ENCODE measurements around the gene F12. TPM values are rescaled to one million over a fixed set of nuclear protein-coding genes. Genes with fewer than 3 reads are reported as not detected.
A peak's percentile ranks its signal among the peaks of the same experiment; 100 is the strongest.

The F12 gene
- total and polyA plus RNA-seq, 2 donors = 0.19 to 1.2 TPM

GRCh38 chr5:177368869-177369644, 40.3 kb downstream of the F12 start:
- H3K27ac ChIP-seq (ENCODE audit: low read depth in 1 of 2, low read length in 1 of 2) = no peak overlapping the region
- WGBS = 80% methylated on average over 5 of the region's 5 CpGs

GRCh38 chr5:177367981-177368868, 41.1 kb downstream of the F12 start:
- peaks cover 0 to 3% of the 10 kb centered on the region in 2 donors for H3K9me3 ChIP-seq (ENCODE audit: control insufficient read depth in 2 of 2, insufficient read depth in 1 of 2, low read length in 1 of 2)
- DNase-seq (ENCODE audit: low read depth in 6 of 9, low spot score in 9 of 9) = no peak
- peaks cover 10 to 66% of the 10 kb centered on the region in 2 donors for H3K4me1 ChIP-seq (ENCODE audit: control insufficient read depth in 2 of 2, insufficient read depth in 2 of 2, low read length in 2 of 2)
- H3K4me3 ChIP-seq (ENCODE audit: low read length in 2 of 2) = no peak overlapping the region
- 96% methylated on average over 29 of the region's 29 CpGs for WGBS
- H3K27me3 ChIP-seq (ENCODE audit: control insufficient read depth in 2 of 2, insufficient read depth in 1 of 2, low read length in 1 of 2) = no peaks in the 10 kb centered on the region
- no peak overlapping the region for H3K27ac ChIP-seq (ENCODE audit: low read depth in 1 of 2, low read length in 1 of 2)
- H3K36me3 ChIP-seq (ENCODE audit: control insufficient read depth in 2 of 2, insufficient read depth in 2 of 2, low read length in 1 of 2) = peaks cover 72 to 83% of the 10 kb centered on the region in 2 donors

More at GRCh38 chr5:177368869-177369644, 40.3 kb downstream of the F12 start:
- Histone ChIP-seq H3K4me1 (ENCODE audit: control insufficient read depth in 2 of 2, insufficient read depth in 2 of 2, low read length in 2 of 2) (peaks cover 5 to 65% of the 10 kb centered on the region in 2 donors), H3K9me3 (ENCODE audit: control insufficient read depth in 2 of 2, insufficient read depth in 1 of 2, low read length in 1 of 2) (peaks cover 0 to 3% of the 10 kb centered on the region in 2 donors), H3K36me3 (ENCODE audit: control insufficient read depth in 2 of 2, insufficient read depth in 2 of 2, low read length in 1 of 2) (peaks cover 79 to 87% of the 10 kb centered on the region in 2 donors), H3K27me3 (ENCODE audit: control insufficient read depth in 2 of 2, insufficient read depth in 1 of 2, low read length in 1 of 2) (no peaks in the 10 kb centered on the region), H3K4me3 (ENCODE audit: low read length in 2 of 2) (no peak overlapping the region)
- DNase-seq (ENCODE audit: low read depth in 6 of 9, low spot score in 9 of 9) = peak in 1 of 9 donors; percentile 48

- Histone ChIP-seq H3K9me3 (ENCODE audit: control insufficient read depth in 2 of 2, insufficient read depth in 1 of 2, low read length in 1 of 2) (peaks cover 0 to 3% of the 10 kb centered on the region in 2 donors), H3K27me3 (ENCODE audit: control insufficient read depth in 2 of 2, insufficient read depth in 1 of 2, low read length in 1 of 2) (no peaks in the 10 kb centered on the region), H3K4me1 (ENCODE audit: control insufficient read depth in 2 of 2, insufficient read depth in 2 of 2, low read length in 2 of 2) (peaks cover 14 to 66% of the 10 kb centered on the region in 2 donors), H3K4me3 (ENCODE audit: low read length in 2 of 2) (no peak overlapping the region), H3K27ac (ENCODE audit: low read depth in 1 of 2, low read length in 1 of 2) (peak overlapping the region in 1 of 2 donors; percentile 8), H3K36me3 (ENCODE audit: control insufficient read depth in 2 of 2, insufficient read depth in 2 of 2, low read length in 1 of 2) (peaks cover 64 to 75% of the 10 kb centered on the region in 2 donors)
- DNase-seq (ENCODE audit: low read depth in 6 of 9, low spot score in 9 of 9) = no peak
- WGBS = 93% methylated on average over 46 of the region's 46 CpGs
Measured at GRCh38 chr5:177367323-177367848, 42.0 kb downstream of the F12 start.

- H3K27me3 ChIP-seq (ENCODE audit: control insufficient read depth in 2 of 2, insufficient read depth in 1 of 2, low read length in 1 of 2) = no peaks in the 10 kb centered on the region
- DNase-seq (ENCODE audit: low read depth in 6 of 9, low spot score in 9 of 9) = no peak
- H3K27ac ChIP-seq (ENCODE audit: low read depth in 1 of 2, low read length in 1 of 2) = peak overlapping the region; percentile 68 to 73
- peaks cover 0 to 3% of the 10 kb centered on the region in 2 donors for H3K9me3 ChIP-seq (ENCODE audit: control insufficient read depth in 2 of 2, insufficient read depth in 1 of 2, low read length in 1 of 2)
- H3K4me3 ChIP-seq (ENCODE audit: low read length in 2 of 2) = peak overlapping the region in 1 of 2 donors; percentile 5
- WGBS = 90% methylated on average over 36 of the region's 36 CpGs
- peaks cover 57 to 69% of the 10 kb centered on the region in 2 donors for H3K36me3 ChIP-seq (ENCODE audit: control insufficient read depth in 2 of 2, insufficient read depth in 2 of 2, low read length in 1 of 2)
- H3K4me1 ChIP-seq (ENCODE audit: control insufficient read depth in 2 of 2, insufficient read depth in 2 of 2, low read length in 2 of 2) = peaks cover 18 to 66% of the 10 kb centered on the region in 2 donors
Measured at GRCh38 chr5:177366528-177367322, 42.6 kb downstream of the F12 start.

GRCh38 chr5:177365845-177366527, 43.4 kb downstream of the F12 start:
- Histone ChIP-seq H3K9me3 (ENCODE audit: control insufficient read depth in 2 of 2, insufficient read depth in 1 of 2, low read length in 1 of 2) (peaks cover 0 to 3% of the 10 kb centered on the region in 2 donors), H3K4me3 (ENCODE audit: low read length in 2 of 2) (no peak overlapping the region), H3K36me3 (ENCODE audit: control insufficient read depth in 2 of 2, insufficient read depth in 2 of 2, low read length in 1 of 2) (peaks cover 50 to 61% of the 10 kb centered on the region in 2 donors), H3K27ac (ENCODE audit: low read depth in 1 of 2, low read length in 1 of 2) (peak overlapping the region; percentile 5 to 64), H3K4me1 (ENCODE audit: control insufficient read depth in 2 of 2, insufficient read depth in 2 of 2, low read length in 2 of 2) (peaks cover 25 to 66% of the 10 kb centered on the region in 2 donors), H3K27me3 (ENCODE audit: control insufficient read depth in 2 of 2, insufficient read depth in 1 of 2, low read length in 1 of 2) (no peaks in the 10 kb centered on the region)
- WGBS = 97% methylated on average over 14 of the region's 14 CpGs
- DNase-seq (ENCODE audit: low read depth in 6 of 9, low spot score in 9 of 9) = no peak

GRCh38 chr5:177364159-177364962, 45.0 kb downstream of the F12 start:
- 97% methylated on average over 11 of the region's 11 CpGs for WGBS
- peaks cover 44 to 45% of the 10 kb centered on the region in 2 donors for H3K36me3 ChIP-seq (ENCODE audit: control insufficient read depth in 2 of 2, insufficient read depth in 2 of 2, low read length in 1 of 2)
- H3K4me1 ChIP-seq (ENCODE audit: control insufficient read depth in 2 of 2, insufficient read depth in 2 of 2, low read length in 2 of 2) = peaks cover 38 to 68% of the 10 kb centered on the region in 2 donors
- DNase-seq (ENCODE audit: low read depth in 6 of 9, low spot score in 9 of 9) = no peak
- peaks cover 0 to 3% of the 10 kb centered on the region in 2 donors for H3K9me3 ChIP-seq (ENCODE audit: control insufficient read depth in 2 of 2, insufficient read depth in 1 of 2, low read length in 1 of 2)
- no peak overlapping the region for H3K27ac ChIP-seq (ENCODE audit: low read depth in 1 of 2, low read length in 1 of 2)
- no peaks in the 10 kb centered on the region for H3K27me3 ChIP-seq (ENCODE audit: control insufficient read depth in 2 of 2, insufficient read depth in 1 of 2, low read length in 1 of 2)
- no peak overlapping the region for H3K4me3 ChIP-seq (ENCODE audit: low read length in 2 of 2)

GRCh38 chr5:177363565-177363964, 45.8 kb downstream of the F12 start:
- DNase-seq (ENCODE audit: low read depth in 6 of 9, low spot score in 9 of 9) = no peak

More at GRCh38 chr5:177363565-177363964, 45.8 kb downstream of the F12 start:
- H3K27ac ChIP-seq (ENCODE audit: low read depth in 1 of 2, low read length in 1 of 2) = peak overlapping the region in 1 of 2 donors; percentile 38
- WGBS = 72% methylated on average over 10 of the region's 10 CpGs
- H3K9me3 ChIP-seq (ENCODE audit: control insufficient read depth in 2 of 2, insufficient read depth in 1 of 2, low read length in 1 of 2) = peaks cover 0 to 3% of the 10 kb centered on the region in 2 donors
- H3K36me3 ChIP-seq (ENCODE audit: control insufficient read depth in 2 of 2, insufficient read depth in 2 of 2, low read length in 1 of 2) = peaks cover 36 to 37% of the 10 kb centered on the region in 2 donors
- peaks cover 46 to 74% of the 10 kb centered on the region in 2 donors for H3K4me1 ChIP-seq (ENCODE audit: control insufficient read depth in 2 of 2, insufficient read depth in 2 of 2, low read length in 2 of 2)
- no peaks in the 10 kb centered on the region for H3K27me3 ChIP-seq (ENCODE audit: control insufficient read depth in 2 of 2, insufficient read depth in 1 of 2, low read length in 1 of 2)
- peak overlapping the region in 1 of 2 donors; percentile 57 for H3K4me3 ChIP-seq (ENCODE audit: low read length in 2 of 2)
